ENCODE results near the gene OR4X1. TPM values are rescaled to one million over a fixed set of nuclear protein-coding genes. Genes with fewer than 3 reads are reported as not detected.
A peak's percentile ranks its signal among the peaks of the same experiment; 100 is the strongest.
"Not testable (repeated sequence)": the region's sequence is repeated elsewhere in the genome, so short reads cannot be mapped to it uniquely, and the experiment has no call there.

OR4X1 gene
- total and polyA plus RNA-seq, 8 donors, result not detected

DNA sequence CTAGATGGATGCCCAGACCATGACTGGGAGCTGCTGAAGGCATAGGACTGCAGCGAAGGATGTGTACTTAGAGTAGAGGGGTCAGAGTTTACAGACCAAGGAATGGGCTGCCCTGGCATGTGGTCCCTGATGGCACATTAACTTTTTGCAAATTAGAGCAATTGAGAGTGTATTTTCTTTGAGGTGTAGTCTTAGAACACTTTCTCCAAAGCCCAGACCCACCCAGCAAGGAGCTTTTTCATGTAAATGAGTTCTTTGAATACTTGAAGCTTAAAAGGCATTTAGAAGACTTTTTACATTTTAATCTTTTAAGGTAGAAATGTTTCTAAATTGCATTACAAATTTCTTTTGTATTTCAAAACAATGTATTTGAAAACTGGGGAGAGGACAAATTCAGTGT is 8.9 kb downstream of the OR4X1 start:
- Histone ChIP-seq H3K4me1 (no peaks in the 10 kb centered on the region), H3K27ac (no peak overlapping the region), H3K4me3 (no peak overlapping the region), H3K9me3 (no peaks in the 10 kb centered on the region), H3K27me3 (no peaks in the 10 kb centered on the region), H3K36me3 (no peaks in the 10 kb centered on the region)
- WGBS, 5 donors, result 7 to 37% (median 26%) methylated on average over 1 of the region's 1 CpG
- intact Hi-C loops (cut with DNase I; ENCODE audit: low total_unique reads), result no loop called here
- TF ChIP-seq EP300 (IDR thresholded peaks at IDR 0.05), result no peak
- TF ChIP-seq, protein P1, sequence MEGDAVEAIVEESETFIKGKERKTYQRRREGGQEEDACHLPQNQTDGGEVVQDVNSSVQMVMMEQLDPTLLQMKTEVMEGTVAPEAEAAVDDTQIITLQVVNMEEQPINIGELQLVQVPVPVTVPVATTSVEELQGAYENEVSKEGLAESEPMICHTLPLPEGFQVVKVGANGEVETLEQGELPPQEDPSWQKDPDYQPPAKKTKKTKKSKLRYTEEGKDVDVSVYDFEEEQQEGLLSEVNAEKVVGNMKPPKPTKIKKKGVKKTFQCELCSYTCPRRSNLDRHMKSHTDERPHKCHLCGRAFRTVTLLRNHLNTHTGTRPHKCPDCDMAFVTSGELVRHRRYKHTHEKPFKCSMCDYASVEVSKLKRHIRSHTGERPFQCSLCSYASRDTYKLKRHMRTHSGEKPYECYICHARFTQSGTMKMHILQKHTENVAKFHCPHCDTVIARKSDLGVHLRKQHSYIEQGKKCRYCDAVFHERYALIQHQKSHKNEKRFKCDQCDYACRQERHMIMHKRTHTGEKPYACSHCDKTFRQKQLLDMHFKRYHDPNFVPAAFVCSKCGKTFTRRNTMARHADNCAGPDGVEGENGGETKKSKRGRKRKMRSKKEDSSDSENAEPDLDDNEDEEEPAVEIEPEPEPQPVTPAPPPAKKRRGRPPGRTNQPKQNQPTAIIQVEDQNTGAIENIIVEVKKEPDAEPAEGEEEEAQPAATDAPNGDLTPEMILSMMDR (IDR thresholded peaks at IDR 0.05), result no peak
- TF ChIP-seq POLR2AphosphoS5 (IDR thresholded peaks at IDR 0.05), result no peak
- TF ChIP-seq POLR2A (IDR thresholded peaks at IDR 0.05), result no peak
- no peak for DNase-seq

DNA sequence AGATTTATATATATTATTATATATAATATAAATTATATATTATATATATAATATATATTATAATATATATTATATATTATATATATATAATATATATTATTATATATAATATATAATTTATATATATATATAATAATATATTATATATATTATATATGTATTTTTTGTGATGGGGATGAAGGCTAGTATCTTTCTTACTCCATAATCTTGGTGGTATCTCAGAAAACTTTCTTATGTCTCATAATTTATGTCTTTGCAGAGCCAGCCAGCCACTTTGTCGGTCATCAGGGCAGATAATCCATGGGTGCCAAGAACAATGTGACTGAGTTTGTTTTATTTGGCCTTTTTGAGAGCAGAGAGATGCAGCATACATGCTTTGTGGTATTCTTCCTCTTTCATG is 42.3 kb downstream of the OR4X1 start, which contains the start of gene OR4S1:
OR4S1 (plus strand) TSS at position 301 of the 400 bp plus-strand sequence; CDS start at position 301, 0 bp downstream.
- intact Hi-C loops (cut with DNase I; ENCODE audit: low total_unique reads), result no loop called here
- DNase-seq, result no peak
- no peaks in the 10 kb centered on the region for H3K4me1 ChIP-seq
- no peak within 1 kb of the TSS for H3K4me3 ChIP-seq
- H3K36me3 ChIP-seq, result no peaks in the 10 kb centered on the region
- H3K27me3 ChIP-seq, result no peaks in the 10 kb centered on the region
- peaks cover 0 to under 1% (median 0%) of the 10 kb centered on the region in 4 donors for H3K9me3 ChIP-seq
- TF ChIP-seq, protein P1 (IDR thresholded peaks at IDR 0.05), result no peak
- TF ChIP-seq POLR2A (IDR thresholded peaks at IDR 0.05), result no peak
- no peak for TF ChIP-seq POLR2AphosphoS5 (IDR thresholded peaks at IDR 0.05)
- TF ChIP-seq EP300 (IDR thresholded peaks at IDR 0.05), result no peak
- WGBS, 5 donors, result 57 to 81% (median 67%) methylated on average over 1 of the region's 1 CpG
- H3K27ac ChIP-seq, result no peak within 1 kb of the TSS

DNA sequence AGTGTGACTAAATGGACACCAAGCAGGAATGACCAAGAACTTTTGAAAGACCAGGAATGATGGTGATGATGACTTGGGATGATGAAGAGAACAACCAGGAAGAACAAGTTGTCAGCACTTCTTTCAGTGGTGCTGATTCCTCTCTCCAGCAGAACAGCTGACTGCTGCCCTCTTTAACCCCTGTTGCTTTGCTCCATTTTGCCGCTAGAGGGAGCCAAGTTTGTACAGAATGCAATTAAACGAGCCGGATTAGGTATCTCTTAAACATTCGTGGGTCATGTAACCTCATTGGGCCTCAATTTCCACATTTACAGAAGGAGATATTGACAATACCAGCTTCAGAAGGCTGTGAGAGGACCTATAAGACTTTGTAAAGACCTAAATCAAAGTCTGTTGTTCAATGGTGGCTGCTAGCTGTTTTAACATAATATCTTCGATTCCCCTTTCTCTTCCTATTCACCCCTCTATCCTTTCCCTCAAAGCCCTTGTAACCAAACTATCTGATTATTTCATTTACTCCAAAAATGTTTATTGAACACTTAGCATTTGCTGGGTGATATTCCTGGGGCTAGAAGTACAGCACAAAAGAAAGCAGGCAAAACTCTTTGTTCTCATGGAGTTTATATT is 44.2 kb downstream of the OR4X1 start:
- no peak overlapping the region for H3K4me3 ChIP-seq
- TF ChIP-seq EP300 (IDR thresholded peaks at IDR 0.05), result no peak
- TF ChIP-seq, protein P1 (IDR thresholded peaks at IDR 0.05), result peak in 5 of 7 experiments; percentile 37 to 72 (median 48)
- peaks cover 0 to 7% (median 0%) of the 10 kb centered on the region in 4 donors for H3K9me3 ChIP-seq
- H3K4me1 ChIP-seq, result no peaks in the 10 kb centered on the region
- intact Hi-C loops (cut with DNase I; ENCODE audit: low total_unique reads), result no loop called here
- no peak overlapping the region for H3K27ac ChIP-seq
- H3K36me3 ChIP-seq, result no peaks in the 10 kb centered on the region
- peak; percentile 40 to 70 for DNase-seq
- no peaks in the 10 kb centered on the region for H3K27me3 ChIP-seq
- 20 to 28% (median 21%) methylated on average over 5 of the region's 5 CpGs for WGBS, 5 donors

DNA sequence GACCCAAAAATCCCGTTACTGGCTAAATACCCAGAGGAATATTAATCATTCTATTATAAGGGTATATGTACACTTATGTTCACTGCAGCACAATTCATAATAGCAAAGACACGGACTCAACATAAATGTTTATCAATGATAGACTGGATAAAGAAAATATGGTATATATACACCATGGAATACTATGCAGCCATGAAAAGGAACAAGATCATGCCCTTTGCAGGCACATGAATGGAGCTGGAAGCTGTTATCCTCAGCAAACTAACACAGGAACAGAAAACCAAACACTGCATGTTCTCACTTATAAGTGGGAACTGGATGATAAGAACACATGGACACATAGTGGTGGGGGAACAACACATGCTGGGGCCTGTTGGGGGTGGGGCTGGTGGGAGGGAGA is 49.9 kb downstream of the OR4X1 start:
- H3K27ac ChIP-seq; H3K4me1 ChIP-seq; H3K36me3 ChIP-seq; intact Hi-C loops (cut with DNase I; ENCODE audit: low total_unique reads); DNase-seq; H3K27me3 ChIP-seq; H3K4me3 ChIP-seq: not testable (repeated sequence)
- 27 to 78% (median 71%) methylated on average over 2 of the region's 2 CpGs for WGBS, 5 donors
- H3K9me3 ChIP-seq, result peaks cover 0 to 12% (median 4%) of the 10 kb centered on the region in 4 donors

Other genes with a start within 250 kb of the OR4X1 start
- not detected for gene OR4B1, start 47.1 kb upstream of the OR4X1 start, total RNA-seq
- gene OR4B1, start 47.1 kb upstream of the OR4X1 start, polyA plus RNA-seq, result not detected
- not detected for gene OR4X2, start 18.8 kb upstream of the OR4X1 start, total RNA-seq
- gene OR4X2, start 18.8 kb upstream of the OR4X1 start, polyA plus RNA-seq, result not detected
- not detected for gene OR4S1, start 42.4 kb downstream of the OR4X1 start, total RNA-seq
- gene OR4S1, start 42.4 kb downstream of the OR4X1 start, polyA plus RNA-seq, result not detected
- gene OR4C3, start 61.1 kb downstream of the OR4X1 start, total RNA-seq, result not detected
- not detected for gene OR4C3, start 61.1 kb downstream of the OR4X1 start, polyA plus RNA-seq
- not detected for gene OR4C5, start 102.6 kb downstream of the OR4X1 start, total RNA-seq
- not detected for gene OR4C5, start 102.6 kb downstream of the OR4X1 start, polyA plus RNA-seq
- gene OR4A47, start 224.9 kb downstream of the OR4X1 start, total RNA-seq, result not detected
- not detected for gene OR4A47, start 224.9 kb downstream of the OR4X1 start, polyA plus RNA-seq